ENCODE measurements around the gene MLLT6. TPM values are rescaled to one million over a fixed set of nuclear protein-coding genes. Genes with fewer than 3 reads are reported as not detected.

The MLLT6 gene
- total and polyA plus RNA-seq, 8 donors, result 51.3 to 181 (median 68.7) TPM

GRCh38 chr17:38739305-38739704 is 34.2 kb downstream of the MLLT6 start:
- Histone ChIP-seq H3K4me1 (peaks cover 33 to 53% (median 47%) of the 10 kb centered on the region in 3 donors), H3K27me3 (no peaks in the 10 kb centered on the region), H3K27ac (no peak overlapping the region), H3K4me3 (no peak overlapping the region), H3K9me3 (no peaks in the 10 kb centered on the region), H3K36me3 (peaks cover 0 to 18% (median 0%) of the 10 kb centered on the region in 3 donors)
- ATAC-seq (no peak), DNase-seq (peak in 1 of 6 donors; percentile 36), FAIRE-seq (no peak)
- intact Hi-C loops (cut with DNase I), result loop anchor here in 1 of 3 donors (5.0 kb wide), 1 partner anchor 62 kb away; no protein-coding TSS in a partner anchor
- 84 to 86% methylated on average over 14 of the region's 14 CpGs for WGBS, 2 donors
- TF ChIP-seq, protein P1, sequence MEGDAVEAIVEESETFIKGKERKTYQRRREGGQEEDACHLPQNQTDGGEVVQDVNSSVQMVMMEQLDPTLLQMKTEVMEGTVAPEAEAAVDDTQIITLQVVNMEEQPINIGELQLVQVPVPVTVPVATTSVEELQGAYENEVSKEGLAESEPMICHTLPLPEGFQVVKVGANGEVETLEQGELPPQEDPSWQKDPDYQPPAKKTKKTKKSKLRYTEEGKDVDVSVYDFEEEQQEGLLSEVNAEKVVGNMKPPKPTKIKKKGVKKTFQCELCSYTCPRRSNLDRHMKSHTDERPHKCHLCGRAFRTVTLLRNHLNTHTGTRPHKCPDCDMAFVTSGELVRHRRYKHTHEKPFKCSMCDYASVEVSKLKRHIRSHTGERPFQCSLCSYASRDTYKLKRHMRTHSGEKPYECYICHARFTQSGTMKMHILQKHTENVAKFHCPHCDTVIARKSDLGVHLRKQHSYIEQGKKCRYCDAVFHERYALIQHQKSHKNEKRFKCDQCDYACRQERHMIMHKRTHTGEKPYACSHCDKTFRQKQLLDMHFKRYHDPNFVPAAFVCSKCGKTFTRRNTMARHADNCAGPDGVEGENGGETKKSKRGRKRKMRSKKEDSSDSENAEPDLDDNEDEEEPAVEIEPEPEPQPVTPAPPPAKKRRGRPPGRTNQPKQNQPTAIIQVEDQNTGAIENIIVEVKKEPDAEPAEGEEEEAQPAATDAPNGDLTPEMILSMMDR (IDR thresholded peaks at IDR 0.05), result no peak

- no peak for FAIRE-seq
Observed at GRCh38 chr17:38740044-38740443, 35.0 kb downstream of the MLLT6 start.

GRCh38 chr17:38740806-38741205 is 35.7 kb downstream of the MLLT6 start:
- peaks cover 33 to 41% (median 35%) of the 10 kb centered on the region in 3 donors for H3K4me1 ChIP-seq
- H3K27ac ChIP-seq, result peak overlapping the region; percentile 86 to 91 (median 91)
- DNase-seq (peak in 2 of 6 donors; percentile 14 to 20), FAIRE-seq (no peak), ATAC-seq (no peak)
- H3K9me3 ChIP-seq, result no peaks in the 10 kb centered on the region
- intact Hi-C loops (cut with DNase I), result no loop called here
- peaks cover 0 to 17% (median 0%) of the 10 kb centered on the region in 3 donors for H3K36me3 ChIP-seq
- no peaks in the 10 kb centered on the region for H3K27me3 ChIP-seq
- TF ChIP-seq, protein P1 (IDR thresholded peaks at IDR 0.05), result no peak
- no peak overlapping the region for H3K4me3 ChIP-seq
- 64 to 70% methylated on average over 4 of the region's 4 CpGs for WGBS, 2 donors

More at GRCh38 chr17:38740044-38740443, 35.0 kb downstream of the MLLT6 start:
- Histone ChIP-seq H3K9me3 (no peaks in the 10 kb centered on the region), H3K36me3 (peaks cover 0 to 18% (median 0%) of the 10 kb centered on the region in 3 donors), H3K4me3 (no peak overlapping the region), H3K4me1 (peaks cover 33 to 46% (median 40%) of the 10 kb centered on the region in 3 donors), H3K27ac (no peak overlapping the region), H3K27me3 (no peaks in the 10 kb centered on the region)
- TF ChIP-seq, protein P1 (IDR thresholded peaks at IDR 0.05), result no peak
- DNase-seq, result peak in 3 of 6 donors; percentile 16 to 53 (median 49)
- intact Hi-C loops (cut with DNase I), result no loop called here
- no peak for ATAC-seq
- WGBS, 2 donors, result 86% methylated on average over 19 of the region's 19 CpGs

- peak overlapping the region; percentile 86 to 91 (median 91) for H3K27ac ChIP-seq
- no peak for FAIRE-seq
- H3K4me3 ChIP-seq, result no peak overlapping the region
- ATAC-seq, result peak in 3 of 4 donors; percentile 0
- H3K9me3 ChIP-seq, result no peaks in the 10 kb centered on the region
- no peaks in the 10 kb centered on the region for H3K27me3 ChIP-seq
- TF ChIP-seq, protein P1 (IDR thresholded peaks at IDR 0.05), result no peak
- peaks cover 0 to 13% (median 0%) of the 10 kb centered on the region in 3 donors for H3K36me3 ChIP-seq
- peaks cover 33 to 43% (median 35%) of the 10 kb centered on the region in 3 donors for H3K4me1 ChIP-seq
- intact Hi-C loops (cut with DNase I), result no loop called here
- DNase-seq, result no peak
- WGBS, 2 donors, result 37 to 39% methylated on average over 5 of the region's 5 CpGs
Observed at GRCh38 chr17:38741461-38741860, 36.4 kb downstream of the MLLT6 start.

- Histone ChIP-seq H3K9me3 (no peaks in the 10 kb centered on the region), H3K27me3 (no peaks in the 10 kb centered on the region), H3K27ac (peak overlapping the region; percentile 86 to 91 (median 91)), H3K4me3 (no peak overlapping the region), H3K36me3 (peaks cover 0 to 13% (median 0%) of the 10 kb centered on the region in 3 donors), H3K4me1 (peaks cover 33 to 48% (median 35%) of the 10 kb centered on the region in 3 donors)
- DNase-seq (peak; percentile 80 to 96 (median 90)), ATAC-seq (peak; percentile 79 to 86 (median 83)), FAIRE-seq (no peak)
- TF ChIP-seq, protein P1 (IDR thresholded peaks at IDR 0.05), result no peak
- 6 to 11% methylated on average over 7 of the region's 7 CpGs for WGBS, 2 donors
- intact Hi-C loops (cut with DNase I), result no loop called here
Observed at GRCh38 chr17:38741921-38742410, 36.9 kb downstream of the MLLT6 start.

Measured in pancreas (tissue), 10 donors.